ENCODE results near the gene TEX52. TPM values are rescaled to one million over a fixed set of nuclear protein-coding genes. Genes with fewer than 3 reads are reported as not detected.

Gene TEX52
- total RNA-seq, 2 donors from 2014 or later: 0.22 to 0.29 TPM

DNA sequence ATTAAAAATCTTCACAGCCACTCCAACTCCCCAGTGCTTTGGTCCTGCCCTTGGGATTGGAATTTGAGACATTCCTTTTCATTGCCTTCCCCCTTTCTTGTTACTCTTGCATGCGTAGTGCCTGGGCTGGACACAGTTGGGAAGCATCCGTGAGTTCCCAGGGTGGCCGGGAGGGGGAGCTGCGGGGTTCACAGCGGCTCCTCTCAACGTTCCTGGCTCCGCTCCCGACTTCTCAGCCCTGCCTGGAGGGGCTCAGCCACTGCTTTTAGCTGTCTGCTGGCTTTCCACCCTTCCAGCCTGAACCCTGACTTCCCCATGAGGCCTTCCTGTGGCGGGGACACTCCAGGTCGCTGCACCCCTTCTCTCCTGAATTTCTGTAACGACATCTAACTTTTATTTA lies 3.2 kb downstream of the TEX52 start:
- no peaks in the 10 kb centered on the region for H3K27me3 ChIP-seq (ENCODE audit: control insufficient read depth, insufficient read depth, low read length, poor library complexity, severe bottlenecking)
- TF ChIP-seq, protein P1, sequence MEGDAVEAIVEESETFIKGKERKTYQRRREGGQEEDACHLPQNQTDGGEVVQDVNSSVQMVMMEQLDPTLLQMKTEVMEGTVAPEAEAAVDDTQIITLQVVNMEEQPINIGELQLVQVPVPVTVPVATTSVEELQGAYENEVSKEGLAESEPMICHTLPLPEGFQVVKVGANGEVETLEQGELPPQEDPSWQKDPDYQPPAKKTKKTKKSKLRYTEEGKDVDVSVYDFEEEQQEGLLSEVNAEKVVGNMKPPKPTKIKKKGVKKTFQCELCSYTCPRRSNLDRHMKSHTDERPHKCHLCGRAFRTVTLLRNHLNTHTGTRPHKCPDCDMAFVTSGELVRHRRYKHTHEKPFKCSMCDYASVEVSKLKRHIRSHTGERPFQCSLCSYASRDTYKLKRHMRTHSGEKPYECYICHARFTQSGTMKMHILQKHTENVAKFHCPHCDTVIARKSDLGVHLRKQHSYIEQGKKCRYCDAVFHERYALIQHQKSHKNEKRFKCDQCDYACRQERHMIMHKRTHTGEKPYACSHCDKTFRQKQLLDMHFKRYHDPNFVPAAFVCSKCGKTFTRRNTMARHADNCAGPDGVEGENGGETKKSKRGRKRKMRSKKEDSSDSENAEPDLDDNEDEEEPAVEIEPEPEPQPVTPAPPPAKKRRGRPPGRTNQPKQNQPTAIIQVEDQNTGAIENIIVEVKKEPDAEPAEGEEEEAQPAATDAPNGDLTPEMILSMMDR (conservative IDR thresholded peaks at IDR 0.05): peak; percentile 100
- peaks cover 10% of the 10 kb centered on the region for H3K36me3 ChIP-seq (ENCODE audit: control insufficient read depth, insufficient read depth, low read length)
- H3K27me3 Mint-ChIP-seq (ENCODE audit: insufficient read depth): peaks cover 10% of the 10 kb centered on the region
- no peak overlapping the region for H3K27ac ChIP-seq (ENCODE audit: low read depth, low read length)
- no peaks in the 10 kb centered on the region for H3K9me3 ChIP-seq (ENCODE audit: control insufficient read depth, low read length)
- no peak overlapping the region for H3K4me3 Mint-ChIP-seq
- no peaks in the 10 kb centered on the region for H3K9me3 Mint-ChIP-seq
- H3K4me1 Mint-ChIP-seq: peaks cover 8% of the 10 kb centered on the region
- peak overlapping the region; percentile 41 for H3K27ac Mint-ChIP-seq
- H3K4me3 ChIP-seq (ENCODE audit: low read length): no peak overlapping the region
- DNase-seq: peak; percentile 99
- H3K4me1 ChIP-seq (ENCODE audit: control insufficient read depth, insufficient read depth, low read length): no peaks in the 10 kb centered on the region
- WGBS, 2 experiments (ENCODE audit: insufficient coverage in 1 of 2, insufficient read length in 1 of 2): 15 to 19% methylated on average over 7 to 10 of the region's 11 CpGs
- no peak overlapping the region for H3K9ac ChIP-seq (ENCODE audit: extremely low read depth, low read length, poor library complexity, severe bottlenecking)
- H3K36me3 Mint-ChIP-seq (ENCODE audit: low read depth): peaks cover 10% of the 10 kb centered on the region

DNA sequence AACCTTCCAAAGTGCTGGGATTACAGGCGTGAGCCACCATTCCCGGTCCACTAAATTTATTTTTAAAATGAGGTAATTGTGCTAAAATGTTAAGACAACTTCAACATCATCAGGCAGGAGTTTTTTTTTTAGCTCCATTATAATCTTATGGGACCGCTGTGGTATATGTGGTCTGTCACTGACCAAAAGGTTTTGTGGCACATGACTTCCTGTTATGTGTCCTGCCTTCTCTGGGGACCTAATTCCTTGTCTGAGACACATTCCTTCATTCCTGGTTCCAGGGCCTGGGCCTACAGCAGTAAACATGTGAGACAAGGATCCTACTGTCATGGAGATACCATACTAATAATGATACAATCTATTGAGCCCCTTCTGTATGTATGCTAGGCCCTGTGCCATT lies 4.9 kb downstream of the TEX52 start:
- Histone ChIP-seq H3K9me3 (ENCODE audit: control insufficient read depth, low read length) (no peaks in the 10 kb centered on the region), H3K27me3 (ENCODE audit: control insufficient read depth, insufficient read depth, low read length, poor library complexity, severe bottlenecking) (no peaks in the 10 kb centered on the region), H3K9ac (ENCODE audit: extremely low read depth, low read length, poor library complexity, severe bottlenecking) (no peak overlapping the region), H3K27ac (ENCODE audit: low read depth, low read length) (no peak overlapping the region), H3K4me1 (ENCODE audit: control insufficient read depth, insufficient read depth, low read length) (no peaks in the 10 kb centered on the region), H3K4me3 (ENCODE audit: low read length) (no peak overlapping the region), H3K36me3 (ENCODE audit: control insufficient read depth, insufficient read depth, low read length) (no peaks in the 10 kb centered on the region)
- peaks cover 15% of the 10 kb centered on the region for H3K27me3 Mint-ChIP-seq (ENCODE audit: insufficient read depth)
- TF ChIP-seq, protein P1 (conservative IDR thresholded peaks at IDR 0.05): no peak
- peaks cover 5% of the 10 kb centered on the region for H3K4me1 Mint-ChIP-seq
- WGBS, 2 experiments (ENCODE audit: insufficient coverage in 1 of 2, insufficient read length in 1 of 2): 100% methylated on average over 3 of the region's 3 CpGs; no CpG with 5 or more reads in 1 of the 2 experiments
- DNase-seq: no peak
- H3K9me3 Mint-ChIP-seq: no peaks in the 10 kb centered on the region
- no peaks in the 10 kb centered on the region for H3K36me3 Mint-ChIP-seq (ENCODE audit: low read depth)
- no peak overlapping the region for H3K4me3 Mint-ChIP-seq
- no peak overlapping the region for H3K27ac Mint-ChIP-seq

GRCh38 chr12:2845280-2845679 lies 11.6 kb downstream of the TEX52 start:
- Histone ChIP-seq H3K4me1 (ENCODE audit: control insufficient read depth, insufficient read depth, low read length) (peaks cover 5% of the 10 kb centered on the region), H3K27ac (ENCODE audit: low read depth, low read length) (peak overlapping the region; percentile 47), H3K9me3 (ENCODE audit: control insufficient read depth, low read length) (no peaks in the 10 kb centered on the region), H3K4me3 (ENCODE audit: low read length) (no peak overlapping the region), H3K27me3 (ENCODE audit: control insufficient read depth, insufficient read depth, low read length, poor library complexity, severe bottlenecking) (no peaks in the 10 kb centered on the region), H3K9ac (ENCODE audit: extremely low read depth, low read length, poor library complexity, severe bottlenecking) (no peak overlapping the region), H3K36me3 (ENCODE audit: control insufficient read depth, insufficient read depth, low read length) (no peaks in the 10 kb centered on the region)
- Mint-ChIP-seq H3K4me3 (no peak overlapping the region), H3K9me3 (no peaks in the 10 kb centered on the region), H3K27ac (no peak overlapping the region), H3K27me3 (ENCODE audit: insufficient read depth) (peaks cover 8% of the 10 kb centered on the region), H3K36me3 (ENCODE audit: low read depth) (peaks cover 4% of the 10 kb centered on the region), H3K4me1 (peaks cover 16% of the 10 kb centered on the region)
- 43 to 69% methylated on average over 1 to 6 of the region's 6 CpGs for WGBS, 2 experiments (ENCODE audit: insufficient coverage in 1 of 2, insufficient read length in 1 of 2)
- TF ChIP-seq, protein P1 (conservative IDR thresholded peaks at IDR 0.05): no peak
- peak; percentile 70 for DNase-seq

Measured in endodermal cell (in vitro differentiated cells).